GM12878 (cell line): ENCODE results near the gene SULT2A1. TPM values are rescaled to one million over a fixed set of nuclear protein-coding genes. Genes with fewer than 3 reads are reported as not detected.

Source experiments
- ATAC-seq: fragments of 200-7000 bp; cut with Tn5 transposase; 3 replicates; pipeline ENCODE4 v1.9.1; 2020; ENCODE audit warnings: mild to moderate bottlenecking, moderate library complexity
- BruUV-seq: library from RNA; stranded (reverse); fragments of 400-500 nt; replicated peaks from 2 replicates; lab custom pipeline; 2021; lab: Mats Ljungman, UMichigan
- CTCF ChIA-PET: fragments of 300-600 bp; sonication (Branson Sonifier 250); formaldehyde crosslinking; extraction: SDS; loops from one replicate; lab custom pipeline; 2021; ENCODE audit warnings: inconsistent platforms; lab: Yijun Ruan, JAX
- POLR2A ChIA-PET: fragments of 350-600 bp; formaldehyde crosslinking; extraction: SDS; loops from one replicate; lab custom pipeline; 2021; ENCODE audit warnings: inconsistent platforms; lab: Charles Lee
- RAD21 ChIA-PET: fragments of 300-600 bp; sonication (Branson Sonifier 250); formaldehyde crosslinking; loops from one replicate; lab custom pipeline; 2023; ENCODE audit warnings: antibody characterized with exemption; ENCODE audit not compliant: unreplicated experiment; lab: Charles Lee
- SMC1A ChIA-PET: fragments of 300-600 bp; sonication (Branson Sonifier 250); formaldehyde crosslinking; loops from one replicate; lab custom pipeline; 2023; ENCODE audit not compliant: unreplicated experiment, uncharacterized antibody; lab: Charles Lee
- DNase-seq: peaks from one replicate; pipeline ENCODE4 v3.0.0-alpha.2; 2011; ENCODE audit warnings: low read depth, low spot score
- FAIRE-seq: peaks from 3 replicates; lab custom pipeline; 2011; peaks lifted over from hg19 to GRCh38; lab: Jason Lieb, UNC
- H2AFZ ChIP-seq: 2 replicates; pipeline ENCODE4 v1.6.0; 2011; ENCODE audit warnings: low read depth, low read length, control low read depth; ENCODE audit not compliant: control insufficient read depth
- H3K27ac ChIP-seq: 2 replicates; pipeline ENCODE4 v1.5.1; 2011; ENCODE audit warnings: control low read depth; ENCODE audit not compliant: control insufficient read depth, insufficient read depth
- H3K27me3 ChIP-seq, 2 experiments: replicated peaks in 1 of 2; 2 replicates each; pipeline versions ENCODE4 v1.6.0 to v1.6.1; 2011; ENCODE audit warnings: low read length in 1 of 2; ENCODE audit not compliant: control insufficient read depth in 2 of 2, insufficient read depth in 2 of 2
- H3K36me3 ChIP-seq, 2 experiments: 2 replicates each; pipeline ENCODE4 v1.5.1; 2011; ENCODE audit warnings: low read length in 1 of 2; ENCODE audit not compliant: control insufficient read depth in 2 of 2, insufficient read depth in 2 of 2
- H3K4me1 ChIP-seq: 2 replicates; pipeline ENCODE4 v1.6.1; 2011; ENCODE audit warnings: mild to moderate bottlenecking, low read length, moderate library complexity, mixed read lengths; ENCODE audit not compliant: control insufficient read depth, insufficient read depth
- H3K4me2 ChIP-seq: 2 replicates; pipeline ENCODE4 v1.6.0; 2011; ENCODE audit warnings: control low read depth; ENCODE audit not compliant: control insufficient read depth, insufficient read depth
- H3K4me3 ChIP-seq: fragments of 200-600 bp; sonication (generic); 2 replicates; pipeline ENCODE4 v1.5.1; 2016
- H3K79me2 ChIP-seq: 2 replicates; pipeline ENCODE4 v1.6.0; 2011; ENCODE audit warnings: low read length; ENCODE audit not compliant: control insufficient read depth, insufficient read depth
- H3K9ac ChIP-seq: 2 replicates; pipeline ENCODE4 v1.8.0; 2011; ENCODE audit warnings: low read length, control low read depth, mixed read lengths; ENCODE audit not compliant: control insufficient read depth, insufficient read depth
- H3K9me3 ChIP-seq: replicated peaks from 3 replicates; pipeline ENCODE4 v1.5.1; 2011; ENCODE audit warnings: mild to moderate bottlenecking, low read length; ENCODE audit not compliant: control insufficient read depth, insufficient read depth
- H4K20me1 ChIP-seq: 2 replicates; pipeline ENCODE4 v1.6.0; 2011; ENCODE audit not compliant: control insufficient read depth, insufficient read depth
- BACH1 ChIP-seq: fragments of 450-650 bp; IDR thresholded peaks from 2 replicates; pipeline ENCODE4 v1.6.1; 2017; ENCODE audit warnings: mild to moderate bottlenecking, borderline replicate concordance
- POLR2A ChIP-seq: IDR thresholded peaks from 2 replicates; pipeline ENCODE4 v1.6.1; 2011; ENCODE audit warnings: low read depth, mild to moderate bottlenecking, low read length
- RUNX3 ChIP-seq: IDR thresholded peaks from 2 replicates; pipeline ENCODE4 v1.6.1; 2012; ENCODE audit warnings: low read length, inconsistent platforms
- WGBS: methylation state at CpG from one replicate; pipeline ENCODE4 v1.1.6; 2016; ENCODE audit warnings: low lambda C conversion rate; ENCODE audit not compliant: insufficient replicate concordance, insufficient coverage; ENCODE audit errors: missing lambda C conversion rate; 5-methylcytosine and 5-hydroxymethylcytosine counted together
- in situ Hi-C: fragments of 300-500 bp; cut with MboI; formaldehyde crosslinking; loops from 9 replicates; pipeline ENCODE4 v1.14.3; 2018; ENCODE audit warnings: mixed read lengths
- intact Hi-C: fragments of 100-400 bp; cut with micrococcal nuclease; formaldehyde crosslinking; loops from one replicate; pipeline ENCODE4 v1.14.2; 2022; ENCODE audit not compliant: unreplicated experiment
- polyA plus RNA-seq, 11 experiments: library from polyadenylated mRNA; depleted of rRNA in 4 of 11; unstranded in 6 of 11; stranded (reverse) in 5 of 11; fragments of >200 nt; fragmentation: Nextera tagmentation in 4 of 11; fragmentation: Illumina TruSeq in 1 of 11; extraction: Ambion mirVana in 4 of 11; extraction: Trizol in 1 of 11; gene quantifications; 1 replicate in 1 of 11; 2 replicates in 10 of 11; pipeline versions ENCODE4 v1.2.1 to v1.2.3, GENCODE V29; 2011 to 2016; ENCODE audit warnings: inconsistent platforms in 2 of 11, missing spikeins in 2 of 11, low read depth in 1 of 11
- total RNA-seq, 4 experiments: library from RNA; depleted of rRNA in 3 of 4; stranded (reverse); fragments of >200 nt in 3 of 4; fragmentation: Illumina TruSeq in 1 of 4; extraction: Trizol in 1 of 4; gene quantifications; 2 replicates each; pipeline versions ENCODE4 v1.2.1 to v1.2.3, GENCODE V29; 2013 to 2021
- TF ChIP-seq, protein P1 (sequence below): fragments of 450-650 bp; IDR thresholded peaks from 2 replicates; pipeline ENCODE4 v1.6.1; 2017; ENCODE audit warnings: mild to moderate bottlenecking, low read depth, inconsistent platforms; ENCODE audit not compliant: poor library complexity, severe bottlenecking
- TF ChIP-seq, protein P2 (sequence below): fragments of 450-650 bp; conservative IDR thresholded peaks from 2 replicates; pipeline ENCODE4 v1.6.1; 2017; ENCODE audit warnings: mild to moderate bottlenecking, moderate library complexity

The SULT2A1 gene
- total and polyA plus RNA-seq, 10 of the 15 experiments (the other 5 are each of a cell fraction or from before 2014, with no cell fraction given), result 0.13 TPM; not detected in 9

DNA sequence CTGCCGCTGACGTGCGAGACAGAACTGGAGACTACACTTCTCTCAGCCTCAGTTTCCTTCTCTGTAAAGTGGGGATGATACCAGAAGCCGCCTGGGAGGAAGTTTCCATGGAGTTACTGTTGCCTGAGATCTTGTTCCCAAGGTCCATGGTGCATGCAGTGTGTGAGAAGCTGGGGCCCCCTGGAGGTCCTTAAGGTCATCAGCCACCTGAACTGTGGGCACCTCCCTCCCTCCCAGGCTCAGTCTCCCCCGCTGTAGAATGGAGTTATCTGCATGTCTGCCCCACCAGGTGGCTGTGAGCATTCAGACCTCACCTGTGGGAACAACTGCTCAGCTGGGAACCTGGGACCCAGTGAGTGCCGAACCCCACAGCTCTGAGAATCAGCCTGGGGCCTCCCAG lies 61.7 kb downstream of the SULT2A1 start (continued):
- TF ChIP-seq, protein P1, sequence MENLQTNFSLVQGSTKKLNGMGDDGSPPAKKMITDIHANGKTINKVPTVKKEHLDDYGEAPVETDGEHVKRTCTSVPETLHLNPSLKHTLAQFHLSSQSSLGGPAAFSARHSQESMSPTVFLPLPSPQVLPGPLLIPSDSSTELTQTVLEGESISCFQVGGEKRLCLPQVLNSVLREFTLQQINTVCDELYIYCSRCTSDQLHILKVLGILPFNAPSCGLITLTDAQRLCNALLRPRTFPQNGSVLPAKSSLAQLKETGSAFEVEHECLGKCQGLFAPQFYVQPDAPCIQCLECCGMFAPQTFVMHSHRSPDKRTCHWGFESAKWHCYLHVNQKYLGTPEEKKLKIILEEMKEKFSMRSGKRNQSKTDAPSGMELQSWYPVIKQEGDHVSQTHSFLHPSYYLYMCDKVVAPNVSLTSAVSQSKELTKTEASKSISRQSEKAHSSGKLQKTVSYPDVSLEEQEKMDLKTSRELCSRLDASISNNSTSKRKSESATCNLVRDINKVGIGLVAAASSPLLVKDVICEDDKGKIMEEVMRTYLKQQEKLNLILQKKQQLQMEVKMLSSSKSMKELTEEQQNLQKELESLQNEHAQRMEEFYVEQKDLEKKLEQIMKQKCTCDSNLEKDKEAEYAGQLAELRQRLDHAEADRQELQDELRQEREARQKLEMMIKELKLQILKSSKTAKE, result no peak

DNA sequence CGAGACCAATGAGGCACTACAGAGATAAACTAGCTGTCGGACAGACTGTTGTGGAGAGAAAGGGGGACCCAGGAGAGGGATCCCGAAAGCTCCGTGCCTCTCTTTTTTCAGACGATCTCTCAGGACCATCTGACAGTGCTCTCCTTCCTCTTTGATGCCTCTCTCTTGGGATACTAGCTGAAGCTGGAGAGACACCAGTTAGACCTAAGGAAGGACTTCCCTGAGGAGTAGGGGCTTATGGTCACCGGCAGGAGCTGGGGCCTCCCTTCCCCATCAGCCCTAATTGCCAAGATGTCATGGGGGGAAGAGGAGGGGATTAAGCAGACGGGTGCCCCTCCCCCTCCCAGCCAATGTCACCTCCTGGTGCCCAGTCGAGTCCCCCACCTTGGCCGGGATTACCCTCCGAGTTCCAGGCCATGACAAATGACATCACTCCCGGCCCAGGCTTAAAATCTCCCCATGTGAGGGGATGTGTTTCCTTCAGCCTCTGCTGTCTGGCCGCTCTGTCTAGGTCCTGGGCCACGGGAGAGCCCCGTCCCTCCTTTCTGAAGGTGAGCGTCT lies 64.6 kb downstream of the SULT2A1 start, which contains the start of gene CRX:
Gene CRX (plus strand): TSS at position 478 of the 561 bp plus-strand sequence. CDS start 12,507 bp downstream, outside the sequence.
- TF ChIP-seq RUNX3, result no peak
- TF ChIP-seq, protein P2, sequence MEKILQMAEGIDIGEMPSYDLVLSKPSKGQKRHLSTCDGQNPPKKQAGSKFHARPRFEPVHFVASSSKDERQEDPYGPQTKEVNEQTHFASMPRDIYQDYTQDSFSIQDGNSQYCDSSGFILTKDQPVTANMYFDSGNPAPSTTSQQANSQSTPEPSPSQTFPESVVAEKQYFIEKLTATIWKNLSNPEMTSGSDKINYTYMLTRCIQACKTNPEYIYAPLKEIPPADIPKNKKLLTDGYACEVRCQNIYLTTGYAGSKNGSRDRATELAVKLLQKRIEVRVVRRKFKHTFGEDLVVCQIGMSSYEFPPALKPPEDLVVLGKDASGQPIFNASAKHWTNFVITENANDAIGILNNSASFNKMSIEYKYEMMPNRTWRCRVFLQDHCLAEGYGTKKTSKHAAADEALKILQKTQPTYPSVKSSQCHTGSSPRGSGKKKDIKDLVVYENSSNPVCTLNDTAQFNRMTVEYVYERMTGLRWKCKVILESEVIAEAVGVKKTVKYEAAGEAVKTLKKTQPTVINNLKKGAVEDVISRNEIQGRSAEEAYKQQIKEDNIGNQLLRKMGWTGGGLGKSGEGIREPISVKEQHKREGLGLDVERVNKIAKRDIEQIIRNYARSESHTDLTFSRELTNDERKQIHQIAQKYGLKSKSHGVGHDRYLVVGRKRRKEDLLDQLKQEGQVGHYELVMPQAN, result no peak
- no peak for TF ChIP-seq BACH1
- no peak for TF ChIP-seq POLR2A
- Histone ChIP-seq H4K20me1 (no peaks in the 10 kb centered on the region), H3K27ac (no peak within 1 kb of the TSS), H3K4me1 (peaks cover 4% of the 10 kb centered on the region; the same call in 1 of the 2 replicates), H3K4me2 (no peak within 1 kb of the TSS), H3K27me3 (no peaks in the 10 kb centered on the region; a peak in 3 of 4 replicates), H3K79me2 (no peaks in the 10 kb centered on the region), H2AFZ (no peak within 1 kb of the TSS), H3K4me3 (no peak within 1 kb of the TSS), H3K36me3 (no peaks in the 10 kb centered on the region), H3K9ac (no peak within 1 kb of the TSS), H3K9me3 (no peaks in the 10 kb centered on the region)
- no peak for FAIRE-seq
- no TSS peak for BruUV-seq
- in situ Hi-C loops (no loop called here), intact Hi-C loops (no loop called here)
- POLR2A ChIA-PET, result no interaction called here
- SMC1A ChIA-PET, result no interaction called here
- RAD21 ChIA-PET, result no interaction called here
- CTCF ChIA-PET, result interaction anchor here (1.0 kb wide), 1 partner anchor 28 kb away, joined by 4 read pairs; no protein-coding TSS in a partner anchor
- 14% methylated on average over 15 of the region's 15 CpGs for WGBS
- ATAC-seq, result no peak
- no peak for DNase-seq

Other genes starting within 250 kb of the SULT2A1 start
Only the 7 nearest of the 10 such genes appear.
- 254 and 317 TPM in 2 replicates for gene NOP53, start 140.8 kb downstream of the SULT2A1 start, total RNA-seq (2014; rRNA removed)
- 180 and 186 TPM in 2 replicates for gene NOP53, start 140.8 kb downstream of the SULT2A1 start, total RNA-seq (2014; rRNA removed; fragmentation: Illumina TruSeq; extraction: Trizol)
- gene NOP53, start 140.8 kb downstream of the SULT2A1 start, total RNA-seq (2021), result 336 and 356 TPM in 2 replicates
- 198 and 222 TPM in 2 replicates for gene NOP53, start 140.8 kb downstream of the SULT2A1 start, polyA plus RNA-seq (2011; rRNA removed)
- 69.0 and 148 TPM in 2 replicates for gene NOP53, start 140.8 kb downstream of the SULT2A1 start, polyA plus RNA-seq (2014; fragmentation: Illumina TruSeq; extraction: Trizol)
- gene NOP53, start 140.8 kb downstream of the SULT2A1 start, polyA plus RNA-seq (2014; fragmentation: Nextera tagmentation; extraction: Ambion mirVana), result 10 to 100 TPM in 1 of 2 experiments, 1 to 10 TPM in 1; 6.0 to 32.3 TPM
- gene NOP53, start 140.8 kb downstream of the SULT2A1 start, polyA plus RNA-seq (2014; rRNA removed), result 386 and 428 TPM in 2 replicates
- gene NOP53, start 140.8 kb downstream of the SULT2A1 start, polyA plus RNA-seq (2016; fragmentation: Nextera tagmentation; extraction: Ambion mirVana), result 10 to 100 TPM; 71.4 to 94.2 TPM
- 120 and 125 TPM in 2 replicates for gene SELENOW, start 107.6 kb downstream of the SULT2A1 start, total RNA-seq (2014; rRNA removed)
- 58.5 and 62.8 TPM in 2 replicates for gene SELENOW, start 107.6 kb downstream of the SULT2A1 start, total RNA-seq (2014; rRNA removed; fragmentation: Illumina TruSeq; extraction: Trizol)
- gene SELENOW, start 107.6 kb downstream of the SULT2A1 start, total RNA-seq (2021), result 53.3 and 55.6 TPM in 2 replicates
- gene SELENOW, start 107.6 kb downstream of the SULT2A1 start, polyA plus RNA-seq (2011; rRNA removed), result 50.1 and 70.5 TPM in 2 replicates
- gene SELENOW, start 107.6 kb downstream of the SULT2A1 start, polyA plus RNA-seq (2014; fragmentation: Illumina TruSeq; extraction: Trizol), result 49.6 and 71.6 TPM in 2 replicates
- gene SELENOW, start 107.6 kb downstream of the SULT2A1 start, polyA plus RNA-seq (2014; fragmentation: Nextera tagmentation; extraction: Ambion mirVana), result 100 to 1,000 TPM; 127 to 186 TPM
- 107 and 114 TPM in 2 replicates for gene SELENOW, start 107.6 kb downstream of the SULT2A1 start, polyA plus RNA-seq (2014; rRNA removed)
- gene SELENOW, start 107.6 kb downstream of the SULT2A1 start, polyA plus RNA-seq (2016; fragmentation: Nextera tagmentation; extraction: Ambion mirVana), result 100 to 1,000 TPM in 1 of 2 experiments, 10 to 100 TPM in 1; 95.4 to 106 TPM
- gene TPRX1, start 81.8 kb downstream of the SULT2A1 start, total RNA-seq (2014; rRNA removed), result not detected in 2 replicates
- not detected in 2 replicates for gene TPRX1, start 81.8 kb downstream of the SULT2A1 start, total RNA-seq (2014; rRNA removed; fragmentation: Illumina TruSeq; extraction: Trizol)
- gene TPRX1, start 81.8 kb downstream of the SULT2A1 start, total RNA-seq (2021), result not detected in 2 replicates
- not detected in 2 replicates for gene TPRX1, start 81.8 kb downstream of the SULT2A1 start, polyA plus RNA-seq (2011; rRNA removed)
- gene TPRX1, start 81.8 kb downstream of the SULT2A1 start, polyA plus RNA-seq (2014; fragmentation: Illumina TruSeq; extraction: Trizol), result not detected in 2 replicates
- not detected for gene TPRX1, start 81.8 kb downstream of the SULT2A1 start, polyA plus RNA-seq (2014; fragmentation: Nextera tagmentation; extraction: Ambion mirVana)
- gene TPRX1, start 81.8 kb downstream of the SULT2A1 start, polyA plus RNA-seq (2014; rRNA removed), result not detected in 2 replicates
- gene TPRX1, start 81.8 kb downstream of the SULT2A1 start, polyA plus RNA-seq (2016; fragmentation: Nextera tagmentation; extraction: Ambion mirVana), result not detected
- gene CRX, start 64.4 kb downstream of the SULT2A1 start, total RNA-seq (2014; rRNA removed), result not detected in 2 replicates
- gene CRX, start 64.4 kb downstream of the SULT2A1 start, total RNA-seq (2014; rRNA removed; fragmentation: Illumina TruSeq; extraction: Trizol), result not detected in 2 replicates
- gene CRX, start 64.4 kb downstream of the SULT2A1 start, total RNA-seq (2021), result not detected in 2 replicates
- gene CRX, start 64.4 kb downstream of the SULT2A1 start, polyA plus RNA-seq (2011; rRNA removed), result not detected in 2 replicates
- gene CRX, start 64.4 kb downstream of the SULT2A1 start, polyA plus RNA-seq (2014; fragmentation: Illumina TruSeq; extraction: Trizol), result not detected in 2 replicates
- not detected for gene CRX, start 64.4 kb downstream of the SULT2A1 start, polyA plus RNA-seq (2014; fragmentation: Nextera tagmentation; extraction: Ambion mirVana)
- not detected in 2 replicates for gene CRX, start 64.4 kb downstream of the SULT2A1 start, polyA plus RNA-seq (2014; rRNA removed)
- not detected for gene CRX, start 64.4 kb downstream of the SULT2A1 start, polyA plus RNA-seq (2016; fragmentation: Nextera tagmentation; extraction: Ambion mirVana)
- not detected in 2 replicates for gene TPRX2, start 27.1 kb downstream of the SULT2A1 start, total RNA-seq (2014; rRNA removed)
- not detected in 2 replicates for gene TPRX2, start 27.1 kb downstream of the SULT2A1 start, total RNA-seq (2014; rRNA removed; fragmentation: Illumina TruSeq; extraction: Trizol)
- not detected in 2 replicates for gene TPRX2, start 27.1 kb downstream of the SULT2A1 start, total RNA-seq (2021)
- not detected in 2 replicates for gene TPRX2, start 27.1 kb downstream of the SULT2A1 start, polyA plus RNA-seq (2011; rRNA removed)
- gene TPRX2, start 27.1 kb downstream of the SULT2A1 start, polyA plus RNA-seq (2014; fragmentation: Illumina TruSeq; extraction: Trizol), result not detected in 2 replicates
- gene TPRX2, start 27.1 kb downstream of the SULT2A1 start, polyA plus RNA-seq (2014; fragmentation: Nextera tagmentation; extraction: Ambion mirVana), result not detected
- not detected in 2 replicates for gene TPRX2, start 27.1 kb downstream of the SULT2A1 start, polyA plus RNA-seq (2014; rRNA removed)
- gene TPRX2, start 27.1 kb downstream of the SULT2A1 start, polyA plus RNA-seq (2016; fragmentation: Nextera tagmentation; extraction: Ambion mirVana), result not detected
- not detected in 2 replicates for gene BSPH1, start 105.9 kb upstream of the SULT2A1 start, total RNA-seq (2014; rRNA removed)
- not detected in 2 replicates for gene BSPH1, start 105.9 kb upstream of the SULT2A1 start, total RNA-seq (2014; rRNA removed; fragmentation: Illumina TruSeq; extraction: Trizol)
- gene BSPH1, start 105.9 kb upstream of the SULT2A1 start, total RNA-seq (2021), result not detected in 2 replicates
- gene BSPH1, start 105.9 kb upstream of the SULT2A1 start, polyA plus RNA-seq (2011; rRNA removed), result not detected in 2 replicates
- gene BSPH1, start 105.9 kb upstream of the SULT2A1 start, polyA plus RNA-seq (2014; fragmentation: Illumina TruSeq; extraction: Trizol), result not detected in 2 replicates
- gene BSPH1, start 105.9 kb upstream of the SULT2A1 start, polyA plus RNA-seq (2014; fragmentation: Nextera tagmentation; extraction: Ambion mirVana), result not detected
- not detected in 2 replicates for gene BSPH1, start 105.9 kb upstream of the SULT2A1 start, polyA plus RNA-seq (2014; rRNA removed)
- gene BSPH1, start 105.9 kb upstream of the SULT2A1 start, polyA plus RNA-seq (2016; fragmentation: Nextera tagmentation; extraction: Ambion mirVana), result not detected
- not detected in 2 replicates for gene ELSPBP1, start 108.3 kb upstream of the SULT2A1 start, total RNA-seq (2014; rRNA removed)
- gene ELSPBP1, start 108.3 kb upstream of the SULT2A1 start, total RNA-seq (2014; rRNA removed; fragmentation: Illumina TruSeq; extraction: Trizol), result not detected in 2 replicates
- gene ELSPBP1, start 108.3 kb upstream of the SULT2A1 start, total RNA-seq (2021), result not detected in 2 replicates
- gene ELSPBP1, start 108.3 kb upstream of the SULT2A1 start, polyA plus RNA-seq (2011; rRNA removed), result not detected in 2 replicates
- not detected in 2 replicates for gene ELSPBP1, start 108.3 kb upstream of the SULT2A1 start, polyA plus RNA-seq (2014; fragmentation: Illumina TruSeq; extraction: Trizol)
- not detected for gene ELSPBP1, start 108.3 kb upstream of the SULT2A1 start, polyA plus RNA-seq (2014; fragmentation: Nextera tagmentation; extraction: Ambion mirVana)
- not detected in 2 replicates for gene ELSPBP1, start 108.3 kb upstream of the SULT2A1 start, polyA plus RNA-seq (2014; rRNA removed)
- not detected for gene ELSPBP1, start 108.3 kb upstream of the SULT2A1 start, polyA plus RNA-seq (2016; fragmentation: Nextera tagmentation; extraction: Ambion mirVana)